GM15510 (cell line): ENCODE results near the gene WDFY1.

Experiments
- POLR2A ChIP-seq: IDR thresholded peaks from 3 replicates; pipeline ENCODE4 v1.6.1; 2011; ENCODE audit warnings: borderline replicate concordance; ENCODE audit not compliant: insufficient read length; ENCODE audit errors: extremely low read depth

Gene WDFY1

DNA sequence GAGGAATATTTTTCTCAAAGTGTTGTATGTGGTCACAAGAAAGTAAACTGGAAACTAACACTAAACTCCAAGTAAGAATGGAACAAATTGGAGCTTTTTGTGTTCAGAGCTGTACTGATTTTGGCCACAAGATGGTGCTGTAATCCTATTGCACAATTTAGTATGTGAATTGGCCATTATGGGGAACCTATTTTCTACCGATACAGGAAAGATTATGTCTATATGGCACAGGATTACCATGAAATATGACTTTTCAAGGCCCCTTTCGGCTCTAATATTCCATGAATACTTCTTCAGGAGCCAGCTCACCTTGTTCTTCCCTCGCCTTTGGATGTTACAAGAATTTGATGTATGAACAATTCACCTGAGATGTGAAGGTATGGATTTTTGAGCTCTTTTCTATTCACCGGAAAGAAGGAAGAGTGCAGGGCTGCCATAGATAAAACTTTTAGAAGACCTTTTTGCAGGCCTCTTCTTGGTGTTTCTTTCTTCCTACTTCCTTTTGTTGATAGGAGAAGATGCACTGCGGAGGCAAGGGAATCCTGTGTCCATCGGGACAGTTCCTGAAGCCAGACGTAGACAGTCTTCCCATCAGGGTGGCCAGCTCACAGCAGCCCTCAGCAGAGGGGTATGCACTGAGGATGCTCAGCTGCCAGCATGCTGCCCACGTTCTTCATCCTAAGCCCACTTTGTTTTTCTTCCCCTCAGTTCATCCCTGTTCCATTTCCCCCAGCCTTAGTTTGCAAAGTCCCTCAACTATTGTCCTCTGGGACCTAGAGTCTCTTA is 25.4 kb upstream of the WDFY1 start:
- no peak for TF ChIP-seq POLR2A

DNA sequence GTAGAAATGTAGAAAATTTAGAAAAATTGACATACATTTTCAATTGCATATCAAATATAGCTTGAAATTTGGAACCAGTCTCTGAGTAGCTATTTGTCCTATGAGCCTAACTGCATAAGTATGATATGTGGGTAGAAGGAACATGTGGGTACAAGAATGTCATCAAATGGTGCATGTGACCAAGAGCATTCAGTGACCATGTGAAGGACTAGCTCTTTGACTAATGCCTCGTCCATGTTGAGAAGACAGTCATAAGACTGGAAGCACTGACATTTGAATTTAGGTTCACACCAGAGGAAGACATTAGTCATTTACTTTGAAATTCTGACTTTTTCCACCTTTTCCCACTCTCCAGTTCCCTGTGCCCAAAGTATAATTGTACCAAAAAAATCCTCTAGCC is 24.7 kb upstream of the WDFY1 start:
- no peak for TF ChIP-seq POLR2A

- TF ChIP-seq POLR2A, result no peak
These were observed 24.2 kb upstream of the WDFY1 start for GRCh38 chr2:223969315-223969714.

- no peak for TF ChIP-seq POLR2A
These were observed 22.8 kb upstream of the WDFY1 start for GRCh38 chr2:223967981-223968380.

DNA sequence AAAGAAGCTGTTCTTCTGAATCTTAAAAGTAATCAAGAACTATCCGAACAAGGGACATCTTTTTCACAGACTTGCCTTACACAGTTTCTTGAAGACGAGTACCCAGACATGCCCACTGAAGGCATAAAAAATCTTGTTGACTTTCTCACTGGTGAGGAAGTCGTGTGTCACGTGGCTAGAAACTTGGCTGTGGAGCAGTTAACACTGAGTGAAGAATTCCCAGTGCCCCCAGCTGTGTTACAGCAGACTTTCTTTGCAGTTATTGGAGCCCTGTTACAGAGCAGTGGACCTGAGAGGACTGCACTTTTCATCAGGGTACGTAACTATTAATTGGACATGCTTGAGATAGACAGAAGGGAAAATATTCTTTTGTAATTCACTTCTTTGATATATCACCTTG is 14.6 kb upstream of the WDFY1 start:
- TF ChIP-seq POLR2A, result no peak

GRCh38 chr2:223957092-223957851 is 12.1 kb upstream of the WDFY1 start, which contains the start of gene MRPL44:
TSS of gene MRPL44 (plus strand) at chr2:223957463. CDS start at chr2:223957473, 10 bp downstream.
- peak; percentile 73 for TF ChIP-seq POLR2A

GRCh38 chr2:223956300-223956699 is 11.2 kb upstream of the WDFY1 start:
- TF ChIP-seq POLR2A, result no peak

DNA sequence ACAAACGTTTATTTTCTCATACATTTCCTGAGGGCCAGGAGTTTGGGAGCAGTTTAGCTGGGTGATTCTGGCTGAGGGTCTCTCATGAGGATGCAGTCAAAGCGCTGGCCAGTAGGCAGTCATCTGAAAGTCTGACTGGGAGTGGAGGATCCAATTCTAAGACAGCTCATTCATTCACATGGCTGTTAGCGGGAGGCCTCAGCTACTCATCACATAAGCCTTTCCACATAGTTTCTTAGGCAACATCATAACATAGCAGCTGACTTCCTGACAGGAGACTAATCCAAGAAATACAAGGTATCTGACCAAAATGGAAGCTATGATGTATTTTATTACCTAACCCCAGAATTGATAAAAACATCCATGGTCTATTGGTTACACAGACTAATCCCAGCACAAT is 9.3 kb upstream of the WDFY1 start:
- no peak for TF ChIP-seq POLR2A

DNA sequence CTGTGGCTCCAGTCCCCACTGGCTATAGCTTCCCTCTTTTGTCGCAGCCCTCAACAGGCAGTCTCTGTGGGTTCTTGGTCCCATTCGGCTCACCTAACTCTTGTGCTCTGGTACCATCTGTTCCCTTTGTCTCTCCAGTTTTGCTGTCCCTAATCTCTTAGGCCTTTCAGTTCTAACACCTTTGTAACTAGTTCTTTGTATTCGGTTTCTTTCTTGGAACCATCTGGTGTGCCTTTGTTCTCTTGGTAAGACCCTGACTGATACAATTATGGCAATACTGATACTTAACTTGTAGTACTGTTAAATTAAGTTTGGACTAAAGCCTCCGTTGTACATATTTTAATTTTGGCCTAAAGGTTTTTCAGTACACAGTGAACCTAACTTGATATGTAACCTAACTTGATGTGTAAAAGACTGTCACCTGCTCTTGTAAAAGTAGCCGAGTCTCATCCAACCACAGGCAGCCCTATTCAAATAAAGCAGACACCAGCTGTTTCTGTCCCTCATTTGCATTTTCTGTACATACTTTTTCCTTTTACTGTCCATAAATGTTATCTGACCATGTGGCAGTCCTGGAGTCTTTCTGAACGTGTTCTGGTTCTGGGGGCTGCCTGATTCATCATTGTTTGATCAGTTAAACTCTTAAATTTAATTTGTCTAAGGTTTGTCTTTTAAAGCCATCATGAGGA is 7.3 kb upstream of the WDFY1 start:
- TF ChIP-seq POLR2A, result peak; percentile 27

DNA sequence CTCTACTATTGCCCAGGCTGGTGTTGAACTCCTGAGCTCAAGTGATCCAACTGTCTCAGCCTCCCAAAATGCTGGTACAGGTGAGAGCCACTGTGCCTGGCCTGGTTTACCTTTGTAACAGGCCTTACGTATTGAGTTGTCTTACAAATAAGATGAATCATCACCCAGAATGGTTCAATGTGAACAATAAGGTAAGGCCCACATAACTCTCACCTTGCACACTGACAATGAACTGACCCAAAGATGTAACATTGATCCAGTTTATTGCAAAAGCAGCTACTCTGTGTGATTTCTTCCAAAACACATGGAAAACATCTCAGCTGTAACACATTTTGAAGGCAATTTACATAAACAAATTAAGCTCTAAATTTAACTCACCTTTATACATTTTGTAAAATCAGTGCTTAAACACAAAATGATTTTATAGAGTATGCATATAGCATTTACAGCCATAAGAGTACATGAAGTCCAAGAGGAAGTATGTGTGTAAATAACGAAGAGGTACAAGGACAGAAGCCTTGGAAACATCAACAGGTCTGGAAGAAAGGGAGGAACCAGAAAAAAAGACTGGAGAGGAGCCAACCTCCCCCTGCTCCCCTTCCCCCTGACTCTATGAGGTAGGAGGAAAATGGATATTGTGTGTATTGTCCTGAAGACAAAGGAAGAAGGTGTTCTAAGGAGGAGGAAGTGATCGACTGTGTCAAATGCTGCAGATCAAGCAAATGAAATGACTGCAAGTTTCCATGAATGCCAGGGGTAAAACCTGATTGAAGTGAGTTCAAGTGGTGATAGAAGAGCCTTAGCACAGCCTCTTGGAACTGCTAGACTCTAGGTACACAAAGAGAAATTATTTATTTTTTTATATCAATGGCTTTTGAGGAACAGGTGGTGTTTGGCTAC is 5.6 kb upstream of the WDFY1 start:
- TF ChIP-seq POLR2A, result no peak

GRCh38 chr2:223949241-223949840 is 4.2 kb upstream of the WDFY1 start:
- TF ChIP-seq POLR2A, result no peak

GRCh38 chr2:223947711-223948205 is 2.6 kb upstream of the WDFY1 start:
- no peak for TF ChIP-seq POLR2A

DNA sequence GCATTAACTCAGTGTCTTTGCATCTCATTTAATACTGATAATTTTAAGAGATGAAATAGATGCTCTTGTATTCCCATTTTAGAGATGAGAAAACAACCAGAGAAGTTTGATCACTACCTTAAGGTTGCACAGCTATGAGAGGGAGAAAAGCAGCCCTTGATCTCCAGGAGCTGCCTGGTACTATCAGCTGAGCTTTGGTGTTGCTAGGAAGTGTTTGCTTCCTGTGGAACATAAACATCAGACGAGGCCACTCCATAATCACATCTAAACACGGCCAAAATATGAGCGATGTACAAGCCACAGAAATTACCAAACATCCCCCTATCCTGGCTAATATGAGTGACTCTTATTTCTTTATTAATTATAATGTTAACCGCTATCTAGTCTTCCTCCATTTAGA is 620 bp upstream of the WDFY1 start:
- no peak for TF ChIP-seq POLR2A
